PC-9 (cell line): ENCODE data around the gene SEMA5A. TPM values are rescaled to one million over a fixed set of nuclear protein-coding genes. Genes with fewer than 3 reads are reported as not detected.

Source experiments
- BruUV-seq: library from RNA; stranded (reverse); fragments of 400-500 nt; replicated peaks from 2 replicates; lab custom pipeline; 2021; lab: Mats Ljungman, UMichigan
- CTCF ChIA-PET: fragments of 300-600 bp; sonication (Branson Sonifier 250); formaldehyde crosslinking; loops from one replicate; lab custom pipeline; 2022; ENCODE audit warnings: antibody characterized with exemption; lab: Charles Lee
- POLR2A ChIA-PET: fragments of 300-600 bp; sonication (Branson Sonifier 250); formaldehyde crosslinking; loops from one replicate; lab custom pipeline; 2022; ENCODE audit warnings: antibody characterized with exemption; ENCODE audit not compliant: unreplicated experiment; lab: Charles Lee
- DNase-seq, 2 experiments: peaks; one replicate each; pipeline versions ENCODE4 v3.0.0 to v3.0.0-alpha.2; 2015 to 2022; ENCODE audit warnings: mixed read lengths in 1 of 2
- H2AFZ ChIP-seq: fragments of 200-600 bp; sonication (generic); 2 replicates; pipeline ENCODE4 v1.8.1; 2017; ENCODE audit warnings: antibody characterized with exemption
- H3F3A ChIP-seq: fragments of 200-600 bp; sonication (generic); 2 replicates; pipeline ENCODE4 v1.8.1; 2017; ENCODE audit warnings: antibody characterized with exemption, mild to moderate bottlenecking, low read depth; ENCODE audit not compliant: insufficient read depth
- H3K27ac ChIP-seq: fragments of 200-600 bp; sonication (generic); 2 replicates; pipeline ENCODE4 v1.6.1; 2016; ENCODE audit warnings: mixed run types
- H3K27me3 ChIP-seq: fragments of 200-600 bp; sonication (generic); 2 replicates; pipeline ENCODE4 v1.6.1; 2016; ENCODE audit warnings: low read depth, mixed run types; ENCODE audit not compliant: insufficient read depth
- H3K36me3 ChIP-seq: fragments of 200-600 bp; sonication (generic); 2 replicates; pipeline ENCODE4 v1.6.1; 2016; ENCODE audit warnings: low read depth, mixed run types
- H3K4me1 ChIP-seq: fragments of 200-600 bp; sonication (generic); replicated peaks from 2 replicates; pipeline ENCODE4 v1.6.1; 2016; ENCODE audit warnings: mixed run types; ENCODE audit not compliant: insufficient read depth
- H3K4me2 ChIP-seq: fragments of 200-600 bp; sonication (generic); 2 replicates; pipeline ENCODE4 v1.6.1; 2017; ENCODE audit warnings: mixed run types
- H3K4me3 ChIP-seq: fragments of 200-600 bp; sonication (generic); 2 replicates; pipeline ENCODE4 v1.6.1; 2016; ENCODE audit warnings: mixed run types
- H3K79me2 ChIP-seq: fragments of 200-600 bp; sonication (generic); 2 replicates; pipeline ENCODE4 v1.6.1; 2017; ENCODE audit warnings: low read depth, mixed run types
- H3K9me2 ChIP-seq: fragments of 200-600 bp; sonication (generic); 2 replicates; pipeline ENCODE4 v1.8.1; 2017; ENCODE audit warnings: mild to moderate bottlenecking; ENCODE audit not compliant: insufficient read depth
- H3K9me3 ChIP-seq: fragments of 200-600 bp; sonication (generic); 2 replicates; pipeline ENCODE4 v1.8.1; 2016; ENCODE audit warnings: low read depth; ENCODE audit not compliant: insufficient read depth
- H4K20me1 ChIP-seq: fragments of 200-600 bp; sonication (generic); 2 replicates; pipeline ENCODE4 v1.8.1; 2017; ENCODE audit not compliant: insufficient read depth
- CTCF ChIP-seq: fragments of 200-600 bp; sonication (generic); conservative IDR thresholded peaks from 2 replicates; pipeline ENCODE4 v1.6.1; 2017; ENCODE audit warnings: mixed run types, antibody characterized with exemption, mild to moderate bottlenecking, moderate library complexity
- EZH2 ChIP-seq: fragments of 200-600 bp; sonication (generic); IDR thresholded peaks from 2 replicates; pipeline ENCODE4 v1.8.0; 2017; ENCODE audit warnings: antibody characterized with exemption, low read depth
- intact Hi-C: fragments of 100-400 bp; cut with micrococcal nuclease; formaldehyde crosslinking; loops from one replicate; pipeline ENCODE4 v1.10.0; 2022; ENCODE audit not compliant: unreplicated experiment
- total RNA-seq: library from RNA; stranded (reverse); gene quantifications from 2 replicates; pipeline ENCODE4 v1.2.3, GENCODE V29; 2021

Gene SEMA5A
- total RNA-seq, 1 experiment from 2014 or later = not detected

DNA sequence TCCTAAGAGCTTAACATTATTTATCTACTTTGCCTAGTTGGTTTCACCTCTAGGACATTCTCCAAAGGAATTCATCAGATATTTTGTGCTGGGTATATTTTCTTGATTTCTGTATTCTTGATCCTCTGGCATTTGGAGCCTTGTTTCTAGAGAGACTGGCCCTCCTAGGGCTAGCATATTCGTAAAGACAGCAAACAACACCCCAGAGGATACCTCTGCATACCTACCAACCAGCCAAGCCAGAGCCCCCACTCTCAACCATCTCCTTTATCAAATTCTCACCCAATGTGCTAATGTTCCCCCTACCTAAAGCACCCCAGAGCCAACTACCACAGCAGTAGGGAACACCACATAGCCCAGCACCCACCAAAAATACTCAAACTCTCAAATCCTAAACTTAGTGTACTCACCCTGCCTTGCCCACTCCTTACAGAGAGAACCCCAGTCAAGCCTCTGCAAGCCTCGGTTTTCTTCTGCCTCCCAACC, 149.5 kb downstream of the SEMA5A start:
- Histone ChIP-seq H3K4me3 (no peak overlapping the region), H3K9me3 (no peaks in the 10 kb centered on the region), H4K20me1 (no peaks in the 10 kb centered on the region), H3K27ac (no peak overlapping the region), H3K9me2 (no peaks in the 10 kb centered on the region; the same call in 1 of the 2 replicates), H3K36me3 (no peaks in the 10 kb centered on the region), H3K79me2 (no peaks in the 10 kb centered on the region), H3F3A (no peaks in the 10 kb centered on the region), H3K4me2 (no peak overlapping the region), H2AFZ (no peak overlapping the region), H3K4me1 (no peaks in the 10 kb centered on the region), H3K27me3 (no peaks in the 10 kb centered on the region)
- BruUV-seq = no TSS peak
- POLR2A ChIA-PET = no interaction called here
- intact Hi-C loops = no loop called here
- DNase-seq = no peak
- CTCF ChIA-PET = no interaction called here
- no peak for TF ChIP-seq EZH2
- no peak for TF ChIP-seq CTCF

DNA sequence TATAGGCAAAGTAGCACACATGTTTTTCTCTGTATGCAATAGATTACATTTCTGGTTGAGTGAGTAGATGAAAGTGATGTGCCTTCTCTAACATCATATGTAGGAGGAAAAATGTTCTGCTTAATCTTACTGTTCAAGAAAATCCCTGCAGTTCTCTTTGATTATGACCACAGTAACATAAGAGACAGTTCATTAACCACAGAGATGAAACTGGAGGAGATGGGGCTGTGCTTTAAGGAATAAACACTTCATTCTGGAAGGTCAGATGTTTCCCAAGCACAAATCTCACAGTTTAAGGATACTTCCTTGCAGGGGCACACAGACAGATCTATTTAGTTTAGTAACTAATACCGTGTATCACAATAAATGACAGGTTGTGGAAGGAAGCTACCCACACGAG, 150.2 kb downstream of the SEMA5A start:
- Histone ChIP-seq H4K20me1 (no peaks in the 10 kb centered on the region), H3K79me2 (no peaks in the 10 kb centered on the region), H3K9me3 (no peaks in the 10 kb centered on the region), H3K36me3 (no peaks in the 10 kb centered on the region), H3K27ac (no peak overlapping the region), H3K9me2 (no peaks in the 10 kb centered on the region; the same call in 1 of the 2 replicates), H2AFZ (no peak overlapping the region), H3K27me3 (no peaks in the 10 kb centered on the region), H3K4me1 (no peaks in the 10 kb centered on the region), H3K4me2 (no peak overlapping the region), H3K4me3 (no peak overlapping the region), H3F3A (no peaks in the 10 kb centered on the region)
- no peak for TF ChIP-seq CTCF
- ChIA-PET POLR2A (no interaction called here), CTCF (no interaction called here)
- intact Hi-C loops = no loop called here
- BruUV-seq = no TSS peak
- no peak for DNase-seq

DNA sequence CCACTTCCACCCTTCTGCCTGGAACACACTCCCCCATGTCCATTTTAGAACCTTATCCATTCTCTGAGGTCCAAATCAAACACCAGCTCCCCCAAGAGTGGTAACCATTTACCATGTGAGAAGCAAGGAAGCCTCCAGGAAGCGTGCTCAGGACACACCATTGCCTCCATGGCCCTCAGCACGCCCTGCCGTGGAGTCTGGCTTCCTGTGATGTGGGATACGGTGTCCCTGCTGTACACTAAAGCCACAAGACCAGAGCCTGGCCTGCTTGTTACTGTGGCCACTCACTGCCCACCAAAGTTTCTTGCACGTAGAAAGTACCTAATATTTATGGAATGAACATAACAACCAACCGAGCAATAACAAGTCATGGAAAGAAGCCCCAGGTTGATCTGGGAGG, 151.7 kb downstream of the SEMA5A start:
- Histone ChIP-seq H3K4me3 (no peak overlapping the region), H3K9me3 (no peaks in the 10 kb centered on the region; the same call in 1 of the 2 replicates), H3K27ac (no peak overlapping the region), H3K27me3 (no peaks in the 10 kb centered on the region), H3K4me2 (no peak overlapping the region), H3K79me2 (no peaks in the 10 kb centered on the region), H4K20me1 (no peaks in the 10 kb centered on the region), H3K4me1 (no peaks in the 10 kb centered on the region), H2AFZ (no peak overlapping the region), H3F3A (no peaks in the 10 kb centered on the region), H3K36me3 (no peaks in the 10 kb centered on the region), H3K9me2 (no peaks in the 10 kb centered on the region; the same call in 1 of the 2 replicates)
- intact Hi-C loops = no loop called here
- TF ChIP-seq CTCF = no peak
- CTCF ChIA-PET = interaction anchor here (0.6 kb wide), 1 partner anchor 1576 kb away, joined by 18 read pairs; no protein-coding TSS in a partner anchor
- POLR2A ChIA-PET = no interaction called here
- BruUV-seq = no TSS peak
- DNase-seq = no peak
